Effector memory CD4-positive, alpha-beta T cell (primary cell): ENCODE measurements around the gene KCND3.

ENCODE experiments used
- DNase-seq, 3 donors: peaks; one replicate each; pipeline ENCODE4 v3.0.0-alpha.2; 2020
- H3K27ac ChIP-seq: 2 replicates; pipeline ENCODE4 v1.7.0; 2013; ENCODE audit warnings: mild to moderate bottlenecking, low read length, moderate library complexity; ENCODE audit not compliant: insufficient read depth, poor library complexity, severe bottlenecking
- H3K27me3 ChIP-seq: replicated peaks from 2 replicates; pipeline ENCODE4 v1.7.0; 2013; ENCODE audit warnings: mild to moderate bottlenecking, low read length; ENCODE audit not compliant: insufficient read depth, control insufficient read depth, poor library complexity, severe bottlenecking
- H3K36me3 ChIP-seq: 2 replicates; pipeline ENCODE4 v1.7.0; 2013; ENCODE audit warnings: mild to moderate bottlenecking, low read length, moderate library complexity; ENCODE audit not compliant: control insufficient read depth, insufficient read depth
- H3K4me1 ChIP-seq: 2 replicates; pipeline ENCODE4 v1.7.0; 2013; ENCODE audit warnings: low read length, mild to moderate bottlenecking; ENCODE audit not compliant: control insufficient read depth, insufficient read depth, poor library complexity, severe bottlenecking
- H3K4me3 ChIP-seq: 2 replicates; pipeline ENCODE4 v1.7.0; 2013; ENCODE audit warnings: low read length, low read depth, mild to moderate bottlenecking; ENCODE audit not compliant: insufficient read depth, poor library complexity, severe bottlenecking
- H3K9me3 ChIP-seq: 2 replicates; pipeline ENCODE4 v1.7.0; 2013; ENCODE audit warnings: mild to moderate bottlenecking, low read length, moderate library complexity; ENCODE audit not compliant: control insufficient read depth

Gene KCND3

GRCh38 chr1:111876631-111877030 lies 112.8 kb downstream of the KCND3 start:
- H3K36me3 ChIP-seq = no peaks in the 10 kb centered on the region
- H3K27ac ChIP-seq = no peak overlapping the region
- peaks cover 7% of the 10 kb centered on the region for H3K27me3 ChIP-seq
- DNase-seq = no peak
- no peaks in the 10 kb centered on the region for H3K4me1 ChIP-seq
- no peak overlapping the region for H3K4me3 ChIP-seq
- H3K9me3 ChIP-seq = no peaks in the 10 kb centered on the region

- no peaks in the 10 kb centered on the region for H3K4me1 ChIP-seq
- H3K9me3 ChIP-seq = no peaks in the 10 kb centered on the region
- H3K27ac ChIP-seq = no peak overlapping the region
- H3K27me3 ChIP-seq = peaks cover 3% of the 10 kb centered on the region
- no peaks in the 10 kb centered on the region for H3K36me3 ChIP-seq
- DNase-seq = no peak
- H3K4me3 ChIP-seq = no peak overlapping the region
Observed at GRCh38 chr1:111875640-111876039, 113.8 kb downstream of the KCND3 start.

DNA sequence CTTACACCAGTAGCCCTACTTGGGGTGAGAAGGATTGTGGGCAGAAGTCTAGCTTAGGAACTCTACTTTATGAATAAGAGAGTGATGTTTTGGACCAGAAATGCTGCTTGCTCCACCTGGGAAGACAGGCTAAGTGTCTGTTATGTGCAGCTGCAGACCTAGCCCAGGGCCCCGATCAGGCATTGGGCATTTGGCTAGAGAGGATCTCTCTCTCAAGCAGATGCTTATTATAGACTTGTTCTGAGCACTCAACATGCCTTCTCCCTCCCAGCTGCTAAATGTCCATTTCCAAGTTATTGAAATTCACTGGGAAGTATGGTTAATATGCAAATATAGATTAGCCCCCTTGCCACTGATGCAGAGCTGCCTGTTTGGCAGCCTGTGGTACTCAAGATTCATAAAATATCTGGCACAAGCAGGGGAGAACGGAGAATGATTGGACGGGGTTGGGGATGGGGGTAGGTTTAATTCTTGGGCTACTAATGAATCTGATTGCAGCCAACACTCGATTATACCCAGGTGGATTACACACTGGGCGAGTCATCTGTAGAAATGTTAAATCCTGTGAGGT lies 115.9 kb downstream of the KCND3 start:
- peaks cover 3% of the 10 kb centered on the region for H3K27me3 ChIP-seq
- no peaks in the 10 kb centered on the region for H3K4me1 ChIP-seq
- no peaks in the 10 kb centered on the region for H3K9me3 ChIP-seq
- no peaks in the 10 kb centered on the region for H3K36me3 ChIP-seq
- no peak overlapping the region for H3K27ac ChIP-seq
- no peak overlapping the region for H3K4me3 ChIP-seq
- no peak for DNase-seq

- H3K36me3 ChIP-seq = no peaks in the 10 kb centered on the region
- H3K27ac ChIP-seq = no peak overlapping the region
- H3K4me3 ChIP-seq = no peak overlapping the region
- peaks cover 3% of the 10 kb centered on the region for H3K27me3 ChIP-seq
- no peaks in the 10 kb centered on the region for H3K9me3 ChIP-seq
- DNase-seq = no peak
- H3K4me1 ChIP-seq = no peaks in the 10 kb centered on the region
Observed at GRCh38 chr1:111870181-111870580, 119.3 kb downstream of the KCND3 start.

DNA sequence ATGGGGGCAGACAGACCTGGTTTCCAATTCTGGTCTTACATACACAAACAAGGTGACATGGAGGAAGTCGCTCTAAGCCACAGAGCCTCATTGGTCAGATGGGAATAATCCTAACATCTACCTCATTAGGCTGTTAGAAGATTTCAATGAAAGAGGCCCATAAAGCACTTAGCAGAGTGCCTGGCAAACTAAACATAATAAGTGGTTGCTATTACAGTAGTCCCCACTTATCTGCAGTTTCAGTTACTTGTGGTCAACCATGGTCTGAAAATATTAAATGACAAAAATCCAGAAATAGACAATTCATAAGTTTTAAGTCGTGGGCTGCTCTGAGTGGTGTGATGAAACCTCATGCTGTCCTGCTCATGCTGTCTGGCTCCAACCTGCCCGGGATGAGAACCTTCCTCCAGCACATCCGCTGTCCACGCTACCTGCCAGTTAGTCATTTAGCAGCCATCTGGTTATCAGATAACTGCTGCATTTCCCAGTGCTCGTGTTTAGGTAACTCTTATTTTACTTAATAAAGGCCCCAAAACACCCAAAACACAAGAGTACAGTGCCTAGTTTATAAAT lies 121.5 kb downstream of the KCND3 start:
- Histone ChIP-seq H3K9me3 (no peaks in the 10 kb centered on the region), H3K4me1 (no peaks in the 10 kb centered on the region), H3K27me3 (no peaks in the 10 kb centered on the region), H3K36me3 (no peaks in the 10 kb centered on the region), H3K27ac (no peak overlapping the region), H3K4me3 (no peak overlapping the region)
- no peak for DNase-seq

DNA sequence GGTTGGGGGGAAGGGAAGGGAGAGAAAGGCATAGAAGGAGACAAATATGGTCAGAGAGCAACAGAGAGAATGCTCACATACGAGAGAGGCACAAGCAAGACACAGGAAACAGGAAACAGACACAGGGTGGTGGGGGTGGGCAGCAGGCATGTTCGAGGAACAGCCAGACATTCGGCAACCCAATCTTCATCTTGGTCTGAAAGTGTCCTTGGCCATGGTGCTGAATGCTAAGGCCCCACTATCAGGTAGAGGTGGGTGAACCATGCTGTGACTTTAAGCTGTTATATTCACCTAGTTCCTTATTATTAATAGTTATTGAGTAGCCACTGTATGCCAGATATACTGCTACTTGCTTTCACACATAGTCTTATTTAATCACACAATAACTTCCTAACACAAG lies 124.6 kb downstream of the KCND3 start:
- DNase-seq = no peak
- no peaks in the 10 kb centered on the region for H3K4me1 ChIP-seq
- H3K4me3 ChIP-seq = no peak overlapping the region
- no peak overlapping the region for H3K27ac ChIP-seq
- no peaks in the 10 kb centered on the region for H3K9me3 ChIP-seq
- H3K27me3 ChIP-seq = no peaks in the 10 kb centered on the region
- no peaks in the 10 kb centered on the region for H3K36me3 ChIP-seq

DNA sequence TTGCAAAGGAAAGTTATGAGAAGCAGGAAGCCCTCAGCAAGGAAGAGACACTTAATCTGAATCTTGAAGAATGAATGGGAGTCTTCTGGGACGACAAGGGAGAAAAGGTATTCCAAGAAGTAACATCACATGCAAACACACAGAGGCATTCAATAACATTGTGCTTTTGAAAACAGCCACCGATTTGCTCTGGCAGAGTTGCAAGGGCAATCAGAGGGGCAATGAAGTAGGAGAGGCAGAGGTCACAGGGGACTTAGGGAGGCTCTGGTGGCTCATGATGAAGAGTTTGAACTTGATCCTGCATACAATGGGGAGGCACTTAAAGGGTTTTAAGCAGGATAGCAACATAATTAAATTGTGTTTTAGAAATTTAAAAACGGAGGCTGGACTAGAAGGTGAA lies 126.1 kb downstream of the KCND3 start:
- Histone ChIP-seq H3K4me3 (no peak overlapping the region), H3K36me3 (no peaks in the 10 kb centered on the region), H3K4me1 (no peaks in the 10 kb centered on the region), H3K9me3 (no peaks in the 10 kb centered on the region), H3K27ac (no peak overlapping the region), H3K27me3 (no peaks in the 10 kb centered on the region)
- DNase-seq = no peak

GRCh38 chr1:111862599-111862998 lies 126.9 kb downstream of the KCND3 start:
- H3K9me3 ChIP-seq = no peaks in the 10 kb centered on the region
- no peak for DNase-seq

DNA sequence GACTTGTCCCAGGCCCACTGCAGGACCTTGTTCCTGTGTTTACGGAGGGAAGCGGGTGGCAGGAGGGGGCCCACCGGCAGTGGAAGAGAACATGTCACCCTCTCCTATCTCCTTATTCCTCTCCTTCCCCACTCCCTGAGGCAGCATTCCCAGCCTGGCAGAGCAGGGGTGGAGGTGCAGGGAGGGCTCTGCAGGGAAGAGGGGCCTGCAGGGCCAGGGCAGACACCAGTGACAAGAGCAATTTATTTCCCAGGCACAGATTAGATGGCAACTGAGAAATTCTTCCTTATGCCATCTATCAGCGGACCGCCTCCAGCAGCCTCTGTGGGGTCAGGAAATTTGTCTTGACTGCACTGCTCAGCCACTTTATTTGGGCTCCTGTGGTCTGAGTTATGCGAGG lies 127.9 kb downstream of the KCND3 start:
- no peaks in the 10 kb centered on the region for H3K36me3 ChIP-seq

More at GRCh38 chr1:111862599-111862998, 126.9 kb downstream of the KCND3 start:
- Histone ChIP-seq H3K27ac (no peak overlapping the region), H3K4me1 (no peaks in the 10 kb centered on the region), H3K27me3 (no peaks in the 10 kb centered on the region), H3K36me3 (no peaks in the 10 kb centered on the region), H3K4me3 (no peak overlapping the region)

DNA sequence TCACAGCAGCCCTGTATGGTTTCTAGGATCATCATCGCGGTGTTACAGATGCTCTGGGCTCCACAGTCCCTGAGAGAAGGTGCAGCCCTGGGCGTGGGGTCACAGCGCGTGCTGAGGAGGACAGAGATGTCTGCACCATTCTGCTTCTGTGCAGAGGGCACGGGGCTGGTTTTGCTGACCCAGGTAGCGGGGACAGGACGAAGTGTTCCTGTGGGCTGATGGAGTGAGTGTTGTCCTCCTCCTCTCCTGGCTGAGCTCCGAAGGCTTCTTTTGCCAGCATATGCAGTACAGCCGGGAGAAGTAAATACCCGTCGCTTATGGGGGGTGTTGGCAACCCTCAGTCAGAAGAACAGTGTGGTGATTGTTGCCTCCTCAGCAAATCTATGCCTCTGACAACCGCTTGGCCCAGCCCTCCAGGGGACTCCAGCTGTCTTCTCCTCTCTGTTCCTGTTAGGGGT lies 132.2 kb downstream of the KCND3 start:
- Histone ChIP-seq H3K4me3 (no peak overlapping the region), H3K9me3 (no peaks in the 10 kb centered on the region), H3K27me3 (no peaks in the 10 kb centered on the region), H3K4me1 (no peaks in the 10 kb centered on the region), H3K27ac (no peak overlapping the region), H3K36me3 (no peaks in the 10 kb centered on the region)
- no peak for DNase-seq

More for the DNA sequence above, 127.9 kb downstream of the KCND3 start:
- Histone ChIP-seq H3K9me3 (no peaks in the 10 kb centered on the region), H3K27me3 (no peaks in the 10 kb centered on the region), H3K4me3 (no peak overlapping the region), H3K4me1 (no peaks in the 10 kb centered on the region), H3K27ac (no peak overlapping the region)
- no peak for DNase-seq
